ENCODE measurements around the gene PDGFRB.

- TF ChIP-seq, protein P1, sequence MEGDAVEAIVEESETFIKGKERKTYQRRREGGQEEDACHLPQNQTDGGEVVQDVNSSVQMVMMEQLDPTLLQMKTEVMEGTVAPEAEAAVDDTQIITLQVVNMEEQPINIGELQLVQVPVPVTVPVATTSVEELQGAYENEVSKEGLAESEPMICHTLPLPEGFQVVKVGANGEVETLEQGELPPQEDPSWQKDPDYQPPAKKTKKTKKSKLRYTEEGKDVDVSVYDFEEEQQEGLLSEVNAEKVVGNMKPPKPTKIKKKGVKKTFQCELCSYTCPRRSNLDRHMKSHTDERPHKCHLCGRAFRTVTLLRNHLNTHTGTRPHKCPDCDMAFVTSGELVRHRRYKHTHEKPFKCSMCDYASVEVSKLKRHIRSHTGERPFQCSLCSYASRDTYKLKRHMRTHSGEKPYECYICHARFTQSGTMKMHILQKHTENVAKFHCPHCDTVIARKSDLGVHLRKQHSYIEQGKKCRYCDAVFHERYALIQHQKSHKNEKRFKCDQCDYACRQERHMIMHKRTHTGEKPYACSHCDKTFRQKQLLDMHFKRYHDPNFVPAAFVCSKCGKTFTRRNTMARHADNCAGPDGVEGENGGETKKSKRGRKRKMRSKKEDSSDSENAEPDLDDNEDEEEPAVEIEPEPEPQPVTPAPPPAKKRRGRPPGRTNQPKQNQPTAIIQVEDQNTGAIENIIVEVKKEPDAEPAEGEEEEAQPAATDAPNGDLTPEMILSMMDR (IDR thresholded peaks at IDR 0.05 in 2 of 3, conservative IDR thresholded peaks at IDR 0.05 in 1 of 3; ENCODE audit: control insufficient read depth in 2 of 3, extremely low read depth in 1 of 3, insufficient read depth in 1 of 3, low read depth in 3 of 3, low read length in 3 of 3): no peak
- TF ChIP-seq HDAC2 (IDR thresholded peaks at IDR 0.05) (no peak), MTA2 (IDR thresholded peaks at IDR 0.05; ENCODE audit: low read depth) (no peak), MXI1 (IDR thresholded peaks at IDR 0.05; ENCODE audit: low read depth, low read length) (no peak), GABPA (IDR thresholded peaks at IDR 0.05; ENCODE audit: low read depth) (no peak), HCFC1 (IDR thresholded peaks at IDR 0.05; ENCODE audit: low read length) (no peak), KAT2A (conservative IDR thresholded peaks at IDR 0.05; ENCODE audit: control insufficient read depth, low read depth, low read length) (no peak), POLR2AphosphoS5 (IDR thresholded peaks at IDR 0.05; ENCODE audit: low read length) (no peak)
- TF ChIP-seq, protein P2, sequence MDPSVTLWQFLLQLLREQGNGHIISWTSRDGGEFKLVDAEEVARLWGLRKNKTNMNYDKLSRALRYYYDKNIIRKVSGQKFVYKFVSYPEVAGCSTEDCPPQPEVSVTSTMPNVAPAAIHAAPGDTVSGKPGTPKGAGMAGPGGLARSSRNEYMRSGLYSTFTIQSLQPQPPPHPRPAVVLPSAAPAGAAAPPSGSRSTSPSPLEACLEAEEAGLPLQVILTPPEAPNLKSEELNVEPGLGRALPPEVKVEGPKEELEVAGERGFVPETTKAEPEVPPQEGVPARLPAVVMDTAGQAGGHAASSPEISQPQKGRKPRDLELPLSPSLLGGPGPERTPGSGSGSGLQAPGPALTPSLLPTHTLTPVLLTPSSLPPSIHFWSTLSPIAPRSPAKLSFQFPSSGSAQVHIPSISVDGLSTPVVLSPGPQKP (IDR thresholded peaks at IDR 0.05; ENCODE audit: low read depth, low read length): no peak
- TF ChIP-seq, protein P3, sequence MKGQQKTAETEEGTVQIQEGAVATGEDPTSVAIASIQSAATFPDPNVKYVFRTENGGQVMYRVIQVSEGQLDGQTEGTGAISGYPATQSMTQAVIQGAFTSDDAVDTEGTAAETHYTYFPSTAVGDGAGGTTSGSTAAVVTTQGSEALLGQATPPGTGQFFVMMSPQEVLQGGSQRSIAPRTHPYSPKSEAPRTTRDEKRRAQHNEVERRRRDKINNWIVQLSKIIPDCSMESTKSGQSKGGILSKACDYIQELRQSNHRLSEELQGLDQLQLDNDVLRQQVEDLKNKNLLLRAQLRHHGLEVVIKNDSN (IDR thresholded peaks at IDR 0.05; ENCODE audit: borderline replicate concordance, extremely low read length, insufficient read depth, low read depth, low read length): no peak
- TF ChIP-seq, protein P4, sequence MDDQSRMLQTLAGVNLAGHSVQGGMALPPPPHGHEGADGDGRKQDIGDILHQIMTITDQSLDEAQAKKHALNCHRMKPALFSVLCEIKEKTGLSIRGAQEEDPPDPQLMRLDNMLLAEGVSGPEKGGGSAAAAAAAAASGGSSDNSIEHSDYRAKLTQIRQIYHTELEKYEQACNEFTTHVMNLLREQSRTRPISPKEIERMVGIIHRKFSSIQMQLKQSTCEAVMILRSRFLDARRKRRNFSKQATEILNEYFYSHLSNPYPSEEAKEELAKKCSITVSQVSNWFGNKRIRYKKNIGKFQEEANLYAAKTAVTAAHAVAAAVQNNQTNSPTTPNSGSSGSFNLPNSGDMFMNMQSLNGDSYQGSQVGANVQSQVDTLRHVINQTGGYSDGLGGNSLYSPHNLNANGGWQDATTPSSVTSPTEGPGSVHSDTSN (IDR thresholded peaks at IDR 0.05; ENCODE audit: insufficient replicate concordance, low read depth, low read length): no peak
Observed at GRCh38 chr5:150146862-150147601, 8.6 kb downstream of the PDGFRB start.
